NCI-H1048 (cell line): ENCODE results near the gene HOXC12.

Experiments used
- DNase-seq: peaks from one replicate; lab custom pipeline; 2025; lab: John Stamatoyannopoulos, UW

Gene HOXC12

GRCh38 chr12:53954694-53955035 lies at the start of gene HOXC12:
Gene HOXC12, plus strand, starts transcription at chr12:53954903. Its CDS starts 27 bp downstream, at chr12:53954930.
- DNase-seq, result no peak

GRCh38 chr12:53907103-53907502 lies 47.6 kb upstream of the HOXC12 start:
- no peak for DNase-seq

- DNase-seq, result no peak
Observed at GRCh38 chr12:53916788-53917655, 37.7 kb upstream of the HOXC12 start.

- DNase-seq, result no peak
Observed at GRCh38 chr12:53924521-53925405, 29.9 kb upstream of the HOXC12 start.

GRCh38 chr12:53927220-53928029 lies 27.3 kb upstream of the HOXC12 start:
- no peak for DNase-seq

GRCh38 chr12:53928054-53928835 lies 26.5 kb upstream of the HOXC12 start:
- no peak for DNase-seq

GRCh38 chr12:53929527-53929926 lies 25.2 kb upstream of the HOXC12 start:
- no peak for DNase-seq

- no peak for DNase-seq
Observed at GRCh38 chr12:53930591-53931255, 24.0 kb upstream of the HOXC12 start.

GRCh38 chr12:53931844-53932581 lies 22.7 kb upstream of the HOXC12 start:
- DNase-seq, result no peak

GRCh38 chr12:53932915-53933314 lies 21.8 kb upstream of the HOXC12 start:
- DNase-seq, result no peak

- no peak for DNase-seq
Observed at GRCh38 chr12:53935383-53936341, 19.0 kb upstream of the HOXC12 start.

GRCh38 chr12:53937099-53937498 lies 17.6 kb upstream of the HOXC12 start:
- DNase-seq, result no peak

GRCh38 chr12:53937596-53938325 lies 16.9 kb upstream of the HOXC12 start:
- DNase-seq, result no peak

- peak; percentile 99 for DNase-seq
Observed at GRCh38 chr12:53938326-53939140, 16.2 kb upstream of the HOXC12 start, which contains the start of gene HOXC13. Gene HOXC13, plus strand, starts transcription at chr12:53938831. Its CDS starts 76 bp downstream, at chr12:53938907.

GRCh38 chr12:53939141-53940108 lies 15.3 kb upstream of the HOXC12 start:
- no peak for DNase-seq

GRCh38 chr12:53940443-53941014 lies 14.2 kb upstream of the HOXC12 start:
- no peak for DNase-seq
